ENCODE results near the gene LRRC74A.
"Not testable (repeated sequence)": the region's sequence is repeated elsewhere in the genome, so short reads cannot be mapped to it uniquely, and the experiment has no call there.

LRRC74A gene

DNA sequence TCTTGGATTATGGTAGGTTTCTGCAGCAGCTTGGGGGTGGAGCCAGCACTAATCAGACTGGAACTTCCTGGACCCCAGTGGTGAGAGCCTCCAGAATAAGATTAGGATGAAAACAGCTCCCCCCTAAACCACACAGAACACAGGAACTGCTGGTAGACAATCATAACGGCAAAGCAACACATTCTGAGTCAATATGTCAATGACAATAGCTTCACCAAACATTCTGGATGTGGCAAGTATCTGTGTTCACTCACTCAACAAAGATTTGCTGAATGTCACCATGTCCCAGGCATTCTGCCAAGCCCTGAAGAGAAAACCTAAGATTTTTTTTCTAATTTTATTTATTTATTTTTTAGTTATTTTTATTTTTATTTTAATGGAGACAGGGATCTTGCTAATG lies 65.2 kb downstream of the LRRC74A start:
- no peak overlapping the region for H3K4me3 ChIP-seq (ENCODE audit: control insufficient read depth, low read depth, low read length)
- TF ChIP-seq CTCF (IDR thresholded peaks at IDR 0.05; ENCODE audit: control insufficient read depth, insufficient read depth, low read depth, low read length, missing control alignments), result no peak
- no peak for DNase-seq (ENCODE audit: low read depth)

DNA sequence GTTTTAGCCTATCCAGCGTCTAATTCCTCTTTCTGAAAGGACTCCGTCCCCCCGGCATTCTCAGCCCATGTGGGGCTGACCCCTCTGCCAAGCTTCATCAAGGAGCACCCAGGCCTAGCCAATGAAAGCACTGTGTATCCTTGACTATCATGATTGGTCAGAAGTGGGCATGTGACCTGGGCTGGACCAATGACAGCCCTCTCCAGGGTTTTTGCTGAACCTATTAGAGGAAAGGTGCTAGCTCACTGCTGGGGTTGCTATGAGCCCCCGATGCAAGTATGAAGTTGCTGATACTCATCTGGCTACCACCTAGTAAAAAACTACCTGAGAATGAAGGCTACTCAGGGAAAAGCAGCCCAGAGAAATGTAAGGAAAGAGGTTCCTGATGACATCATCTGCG lies 68.1 kb downstream of the LRRC74A start:
- no peak overlapping the region for H3K4me3 ChIP-seq (ENCODE audit: control insufficient read depth, low read depth, low read length)
- TF ChIP-seq CTCF (IDR thresholded peaks at IDR 0.05; ENCODE audit: control insufficient read depth, insufficient read depth, low read depth, low read length, missing control alignments), result no peak
- no peak for DNase-seq (ENCODE audit: low read depth)

GRCh38 chr14:76898006-76898405 lies 71.8 kb downstream of the LRRC74A start:
- H3K4me3 ChIP-seq (ENCODE audit: control insufficient read depth, low read depth, low read length); DNase-seq (ENCODE audit: low read depth): not testable (repeated sequence)

DNA sequence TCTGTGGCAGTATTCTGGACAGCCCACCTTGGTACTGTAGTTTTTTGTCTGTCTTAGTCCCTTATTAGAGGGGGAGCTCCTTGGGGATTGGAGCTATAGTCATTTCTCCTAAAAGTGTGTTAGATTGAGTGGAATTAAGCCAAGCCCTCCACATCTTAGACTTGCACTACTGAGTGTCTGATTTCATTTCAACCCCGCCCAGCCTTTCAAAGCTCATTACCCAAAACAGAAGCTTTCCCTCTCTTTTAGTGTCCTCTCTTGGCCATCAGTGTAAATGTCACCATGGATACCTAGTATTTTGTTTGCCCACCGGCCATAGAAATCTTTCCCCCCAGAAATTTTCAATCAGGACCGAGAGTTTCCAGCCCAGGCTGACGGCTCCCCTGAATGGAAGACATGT lies 74.5 kb downstream of the LRRC74A start:
- no peak for TF ChIP-seq CTCF (IDR thresholded peaks at IDR 0.05; ENCODE audit: control insufficient read depth, insufficient read depth, low read depth, low read length, missing control alignments)
- DNase-seq (ENCODE audit: low read depth), result no peak
- no peak overlapping the region for H3K4me3 ChIP-seq (ENCODE audit: control insufficient read depth, low read depth, low read length)

DNA sequence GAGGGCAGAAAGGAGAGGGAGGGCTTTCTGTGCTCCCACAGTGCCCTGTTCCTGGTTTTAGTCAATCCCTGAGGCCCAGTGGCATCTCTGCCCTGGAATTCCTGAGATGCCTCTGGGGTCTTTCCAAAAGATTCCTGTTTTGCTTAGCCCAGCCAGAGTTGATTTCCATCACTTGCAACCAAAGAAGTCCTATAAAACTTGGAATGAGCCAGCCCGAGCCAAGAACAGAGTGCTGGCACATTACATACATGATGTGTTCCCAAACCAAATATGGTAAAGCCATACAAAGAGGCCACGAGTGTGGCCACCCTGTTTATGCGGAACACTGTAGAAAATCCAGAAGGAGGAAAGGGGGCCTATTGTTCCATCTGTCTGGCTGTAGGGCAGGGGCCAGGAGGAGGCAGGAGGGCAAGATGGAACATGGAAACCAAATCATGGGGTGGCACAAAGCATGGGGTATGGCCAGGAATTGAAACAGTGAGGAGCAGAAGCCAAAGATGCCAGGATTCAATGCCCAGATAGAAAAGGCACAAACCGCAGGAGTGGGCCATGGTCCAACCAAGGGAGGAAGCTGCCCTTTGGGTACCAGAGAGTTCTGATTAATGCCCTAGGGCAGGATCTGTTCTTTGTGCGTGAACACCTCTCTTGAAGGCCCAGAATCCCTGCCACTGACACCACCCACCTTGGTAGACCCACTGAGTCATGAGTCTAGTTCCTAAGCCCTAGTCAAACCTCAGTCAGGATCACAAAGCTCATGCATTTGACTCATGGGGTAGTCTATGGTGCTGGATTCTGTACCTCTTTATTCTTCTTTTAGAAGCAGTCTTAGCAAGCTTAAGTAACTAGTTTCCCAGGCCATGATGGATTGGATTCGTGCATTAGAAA lies 75.2 kb downstream of the LRRC74A start:
- no peak for TF ChIP-seq CTCF (IDR thresholded peaks at IDR 0.05; ENCODE audit: control insufficient read depth, insufficient read depth, low read depth, low read length, missing control alignments)
- H3K4me3 ChIP-seq (ENCODE audit: control insufficient read depth, low read depth, low read length), result no peak overlapping the region
- DNase-seq (ENCODE audit: low read depth), result peak; percentile 79

GRCh38 chr14:76902591-76902990 lies 76.4 kb downstream of the LRRC74A start:
- DNase-seq (ENCODE audit: low read depth), result no peak
- no peak for TF ChIP-seq CTCF (IDR thresholded peaks at IDR 0.05; ENCODE audit: control insufficient read depth, insufficient read depth, low read depth, low read length, missing control alignments)
- H3K4me3 ChIP-seq (ENCODE audit: control insufficient read depth, low read depth, low read length), result no peak overlapping the region

DNA sequence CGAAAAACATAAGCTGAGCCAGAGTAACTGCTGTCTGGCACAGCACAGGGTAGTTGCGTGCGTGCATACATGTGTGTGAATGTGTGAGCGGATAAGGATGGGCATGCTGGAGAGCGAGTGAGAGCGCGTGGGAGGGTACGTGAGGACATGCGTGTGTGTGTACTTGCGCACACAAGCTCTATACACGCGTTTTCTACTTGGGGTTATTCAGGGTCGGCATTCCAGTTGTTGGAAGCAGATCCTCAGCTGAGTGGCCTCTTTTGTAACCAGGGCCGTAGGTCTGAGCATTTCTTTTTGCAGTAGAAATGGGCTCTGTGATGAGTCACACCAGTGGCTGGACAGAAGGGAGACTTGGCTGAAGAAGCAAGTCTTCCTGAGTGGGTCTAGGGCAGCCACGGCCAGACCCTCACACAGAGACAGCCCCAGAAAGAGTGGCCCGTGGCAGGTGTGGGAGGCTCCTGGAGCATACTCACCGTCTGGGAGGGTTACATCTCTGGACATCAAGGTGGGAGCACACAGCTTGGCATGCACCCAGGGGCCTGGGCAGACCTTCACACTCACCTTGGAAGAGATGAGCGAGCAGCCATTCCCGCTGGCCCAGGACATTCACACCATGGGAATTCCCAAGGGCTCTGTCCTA lies 78.0 kb downstream of the LRRC74A start:
- no peak overlapping the region; the same call in 1 of the 2 replicates for H3K4me3 ChIP-seq (ENCODE audit: control insufficient read depth, low read depth, low read length)
- peak; percentile 97 for DNase-seq (ENCODE audit: low read depth)
- TF ChIP-seq CTCF (IDR thresholded peaks at IDR 0.05; ENCODE audit: control insufficient read depth, insufficient read depth, low read depth, low read length, missing control alignments), result no peak
